K562 (cell line): Measurements from ENCODE around the gene KCND2. TPM values are rescaled to one million over a fixed set of nuclear protein-coding genes. Genes with fewer than 3 reads are reported as not detected.
A peak's percentile ranks its signal among the peaks of the same experiment; 100 is the strongest.

Experiments used
- CREB1 ChIP-seq, 2 experiments: sonication (generic) in 1 of 2; formaldehyde crosslinking in 1 of 2; IDR thresholded peaks; 2 replicates each; pipeline versions ENCODE4 v1.6.1 to v1.8.0; 2012 to 2022; ENCODE audit warnings: inconsistent platforms in 1 of 2, mild to moderate bottlenecking in 1 of 2, missing genetic modification reagents in 1 of 2, moderate library complexity in 1 of 2
- polyA plus RNA-seq, 8 experiments: library from polyadenylated mRNA; depleted of rRNA in 4 of 8; stranded (reverse) in 5 of 8; unstranded in 3 of 8; fragments of >200 nt; fragmentation: Nextera tagmentation in 2 of 8; fragmentation: Illumina TruSeq in 1 of 8; extraction: Ambion mirVana in 2 of 8; extraction: Trizol in 1 of 8; gene quantifications; 2 replicates each; pipeline versions ENCODE4 v1.2.1 to v1.2.3, GENCODE V29; 2011 to 2014; ENCODE audit warnings: inconsistent platforms in 1 of 8, missing spikeins in 1 of 8
- total RNA-seq, 7 experiments: library from RNA; depleted of rRNA in 6 of 7; stranded (reverse); fragments of >200 nt in 6 of 7; fragmentation: Illumina TruSeq in 2 of 7; extraction: Trizol in 2 of 7; gene quantifications; 2 replicates each; pipeline versions ENCODE4 v1.2.1 to v1.2.3, GENCODE V29; 2011 to 2021; ENCODE audit warnings: low replicate concordance in 1 of 7
- TF ChIP-seq, protein P1 (sequence below), 2 experiments: fragments of 450-650 bp; formaldehyde crosslinking in 1 of 2; IDR thresholded peaks; 2 replicates each; pipeline versions ENCODE4 v1.4.0 to v1.6.1; 2014 to 2020; ENCODE audit warnings: mild to moderate bottlenecking in 2 of 2, borderline replicate concordance in 1 of 2, low read depth in 1 of 2
- TF ChIP-seq, protein P2 (sequence below): fragments of 450-650 bp; formaldehyde crosslinking; IDR thresholded peaks from 2 replicates; pipeline ENCODE4 v1.4.0; 2020; ENCODE audit warnings: mild to moderate bottlenecking, moderate library complexity

Gene KCND2
- total and polyA plus RNA-seq, 9 of the 15 experiments (the other 6 are each of a cell fraction or from before 2014, with no cell fraction given) = 0.03 to 0.12 TPM; not detected in 7

DNA sequence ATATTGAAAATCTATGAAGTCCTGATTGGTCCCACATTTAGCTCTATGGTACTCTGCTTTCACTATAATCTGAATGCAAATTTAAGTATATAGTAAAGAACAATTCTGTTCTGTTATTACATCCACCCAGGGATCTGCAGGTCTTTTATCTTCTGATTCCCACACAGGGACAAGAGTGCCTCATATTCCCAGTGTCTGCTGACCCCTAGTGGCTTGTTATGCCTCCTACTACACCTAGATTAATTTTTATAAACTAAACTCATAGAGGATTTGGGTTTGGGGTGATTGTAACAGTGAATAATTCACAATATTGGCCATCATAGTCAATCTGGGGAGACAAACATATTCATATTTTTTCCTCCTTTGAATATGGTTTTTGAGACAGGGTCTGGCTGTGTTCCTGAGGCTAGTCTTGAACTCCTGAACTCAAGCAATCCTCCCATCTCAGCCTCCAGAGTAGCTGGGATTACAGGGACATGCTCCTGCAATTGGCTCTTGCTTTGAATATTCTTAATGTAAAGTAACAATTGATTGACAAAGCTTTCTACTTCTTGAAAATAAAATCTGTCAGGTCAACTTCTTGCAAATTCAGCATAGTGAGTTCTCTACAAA, 282.1 kb downstream of the KCND2 start (continued):
- TF ChIP-seq, protein P1, sequence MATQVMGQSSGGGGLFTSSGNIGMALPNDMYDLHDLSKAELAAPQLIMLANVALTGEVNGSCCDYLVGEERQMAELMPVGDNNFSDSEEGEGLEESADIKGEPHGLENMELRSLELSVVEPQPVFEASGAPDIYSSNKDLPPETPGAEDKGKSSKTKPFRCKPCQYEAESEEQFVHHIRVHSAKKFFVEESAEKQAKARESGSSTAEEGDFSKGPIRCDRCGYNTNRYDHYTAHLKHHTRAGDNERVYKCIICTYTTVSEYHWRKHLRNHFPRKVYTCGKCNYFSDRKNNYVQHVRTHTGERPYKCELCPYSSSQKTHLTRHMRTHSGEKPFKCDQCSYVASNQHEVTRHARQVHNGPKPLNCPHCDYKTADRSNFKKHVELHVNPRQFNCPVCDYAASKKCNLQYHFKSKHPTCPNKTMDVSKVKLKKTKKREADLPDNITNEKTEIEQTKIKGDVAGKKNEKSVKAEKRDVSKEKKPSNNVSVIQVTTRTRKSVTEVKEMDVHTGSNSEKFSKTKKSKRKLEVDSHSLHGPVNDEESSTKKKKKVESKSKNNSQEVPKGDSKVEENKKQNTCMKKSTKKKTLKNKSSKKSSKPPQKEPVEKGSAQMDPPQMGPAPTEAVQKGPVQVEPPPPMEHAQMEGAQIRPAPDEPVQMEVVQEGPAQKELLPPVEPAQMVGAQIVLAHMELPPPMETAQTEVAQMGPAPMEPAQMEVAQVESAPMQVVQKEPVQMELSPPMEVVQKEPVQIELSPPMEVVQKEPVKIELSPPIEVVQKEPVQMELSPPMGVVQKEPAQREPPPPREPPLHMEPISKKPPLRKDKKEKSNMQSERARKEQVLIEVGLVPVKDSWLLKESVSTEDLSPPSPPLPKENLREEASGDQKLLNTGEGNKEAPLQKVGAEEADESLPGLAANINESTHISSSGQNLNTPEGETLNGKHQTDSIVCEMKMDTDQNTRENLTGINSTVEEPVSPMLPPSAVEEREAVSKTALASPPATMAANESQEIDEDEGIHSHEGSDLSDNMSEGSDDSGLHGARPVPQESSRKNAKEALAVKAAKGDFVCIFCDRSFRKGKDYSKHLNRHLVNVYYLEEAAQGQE (IDR thresholded peaks at IDR 0.05; ENCODE audit: borderline replicate concordance) = peak; percentile 22; the same call in 1 of the 2 replicates
- TF ChIP-seq, protein P1 (CRISPR knock-in tag; IDR thresholded peaks at IDR 0.05; ENCODE audit: low read depth) = no peak
- TF ChIP-seq CREB1 (IDR thresholded peaks at IDR 0.05) (no peak), CREB1 (CRISPR knock-in tag; IDR thresholded peaks at IDR 0.05) (no peak)
- TF ChIP-seq, protein P2, sequence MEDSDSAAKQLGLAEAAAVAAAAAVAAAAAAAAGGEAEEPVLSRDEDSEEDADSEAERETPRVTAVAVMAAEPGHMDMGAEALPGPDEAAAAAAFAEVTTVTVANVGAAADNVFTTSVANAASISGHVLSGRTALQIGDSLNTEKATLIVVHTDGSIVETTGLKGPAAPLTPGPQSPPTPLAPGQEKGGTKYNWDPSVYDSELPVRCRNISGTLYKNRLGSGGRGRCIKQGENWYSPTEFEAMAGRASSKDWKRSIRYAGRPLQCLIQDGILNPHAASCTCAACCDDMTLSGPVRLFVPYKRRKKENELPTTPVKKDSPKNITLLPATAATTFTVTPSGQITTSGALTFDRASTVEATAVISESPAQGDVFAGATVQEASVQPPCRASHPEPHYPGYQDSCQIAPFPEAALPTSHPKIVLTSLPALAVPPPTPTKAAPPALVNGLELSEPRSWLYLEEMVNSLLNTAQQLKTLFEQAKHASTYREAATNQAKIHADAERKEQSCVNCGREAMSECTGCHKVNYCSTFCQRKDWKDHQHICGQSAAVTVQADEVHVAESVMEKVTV (CRISPR knock-in tag) = peak; percentile 39; the same call in 1 of the 2 replicates
